Transverse colon (tissue), 4 donors: ENCODE results near the gene ANAPC2. TPM values are rescaled to one million over a fixed set of nuclear protein-coding genes. Genes with fewer than 3 reads are reported as not detected.
A peak's percentile ranks its signal among the peaks of the same experiment; 100 is the strongest.

Experiments used
- DNase-seq: peaks from one replicate; pipeline ENCODE4 v3.0.0-alpha.2; 2019
- H3K27ac ChIP-seq, 4 donors: fragments of 200-600 bp; sonication (generic); 2 replicates each; pipeline ENCODE4 v1.5.1; 2016 to 2018; ENCODE audit warnings: inconsistent platforms in 4 of 4
- H3K27me3 ChIP-seq: fragments of 200-600 bp; sonication (generic); 2 replicates; pipeline ENCODE4 v1.5.1; 2017; ENCODE audit warnings: inconsistent platforms
- H3K36me3 ChIP-seq, 4 donors: fragments of 200-600 bp; sonication (generic); 2 replicates each; pipeline ENCODE4 v1.5.1; 2017 to 2019; ENCODE audit warnings: inconsistent platforms in 4 of 4
- H3K4me1 ChIP-seq, 4 donors: fragments of 200-600 bp; sonication (generic); 2 replicates each; pipeline ENCODE4 v1.5.1; 2017 to 2020; ENCODE audit warnings: inconsistent platforms in 4 of 4
- H3K4me3 ChIP-seq, 4 donors: fragments of 200-600 bp; sonication (generic); 1 replicate in 1 of 4; 2 replicates in 3 of 4; pipeline versions ENCODE4 v1.5.1 to v1.6.1; 2017 to 2019; ENCODE audit warnings: inconsistent platforms in 4 of 4
- H3K9me3 ChIP-seq, 2 donors: fragments of 200-600 bp; sonication (generic); 2 replicates each; pipeline ENCODE4 v1.5.1; 2017 to 2019; ENCODE audit warnings: inconsistent platforms in 2 of 2
- CTCF ChIP-seq, 5 experiments: fragments of 200-600 bp in 3 of 5; fragments of 450-650 bp in 2 of 5; sonication (generic) in 3 of 5; IDR thresholded peaks; 1 replicate in 2 of 5; 2 replicates in 3 of 5; pipeline ENCODE4 v1.5.1; 2016 to 2017; ENCODE audit warnings: antibody characterized with exemption in 5 of 5, inconsistent platforms in 3 of 5, mild to moderate bottlenecking in 2 of 5, moderate library complexity in 1 of 5
- EP300 ChIP-seq: sonication (generic); formaldehyde crosslinking; IDR thresholded peaks from one replicate; pipeline ENCODE4 v1.6.1; 2017; ENCODE audit warnings: antibody characterized with exemption, low read depth
- POLR2A ChIP-seq: fragments of 450-650 bp; IDR thresholded peaks from one replicate; pipeline ENCODE4 v1.6.1; 2016; ENCODE audit warnings: antibody characterized with exemption, mild to moderate bottlenecking, moderate library complexity
- POLR2AphosphoS5 ChIP-seq, 3 donors: sonication (generic); formaldehyde crosslinking; IDR thresholded peaks; one replicate each; pipeline ENCODE4 v1.6.1; 2016; ENCODE audit warnings: antibody characterized with exemption in 3 of 3
- WGBS, 2 donors: methylation state at CpG; one replicate each; pipeline ENCODE4 v1.1.5; 2018; ENCODE audit warnings: low coverage in 1 of 2; 5-methylcytosine and 5-hydroxymethylcytosine counted together
- in situ Hi-C, 4 donors: fragments of 200-750 bp; cut with MboI; loops; one replicate each; pipeline versions ENCODE4 v1.15.0 to v1.15.1; 2017; ENCODE audit warnings: low sequenced_read_pairs in 3 of 4, low pct_ligation_motif_present in 1 of 4, low pct_unique_long_range_greater_than_20kb in 1 of 4
- intact Hi-C: fragments of 100-400 bp; cut with DNase I; formaldehyde crosslinking; loops from one replicate; pipeline ENCODE4 v1.15.1; 2023; ENCODE audit warnings: low total_unique reads
- total RNA-seq, 4 donors: library from RNA; depleted of rRNA; stranded (reverse); fragments of >200 nt; gene quantifications; one replicate each; pipeline ENCODE4 v1.1.0, GENCODE V29; 2016

Gene ANAPC2
- total RNA-seq, 4 donors from 2014 or later: 37.0 to 176 (median 70.3) TPM

DNA sequence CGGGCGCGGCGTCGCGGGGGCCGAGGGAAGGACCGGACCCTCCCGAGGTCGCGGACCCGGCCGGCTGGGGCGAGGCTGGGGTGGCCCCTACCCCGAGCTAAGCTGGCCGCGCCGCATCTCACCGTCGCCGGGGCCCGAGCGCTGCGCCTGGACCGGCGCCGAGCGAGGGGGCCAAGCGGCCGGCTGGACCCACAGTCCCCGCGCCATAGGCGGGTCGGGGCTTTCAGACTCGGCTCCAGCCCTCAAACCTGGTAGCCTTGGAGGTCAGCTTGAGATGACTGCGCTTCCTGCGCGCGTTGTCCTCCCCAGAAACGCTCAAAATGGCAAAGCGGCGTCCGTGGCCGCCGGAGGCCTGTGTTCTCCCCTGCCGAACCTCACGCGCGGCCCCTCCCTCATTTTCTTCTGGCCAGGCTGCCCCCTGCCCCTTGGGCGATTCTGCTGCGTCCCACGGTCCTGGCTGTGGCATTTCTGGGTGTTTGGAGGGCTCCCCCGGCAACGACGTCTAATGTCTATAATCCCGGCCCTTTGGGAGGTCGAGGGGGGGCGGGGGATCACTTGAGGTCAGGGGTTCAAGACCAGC is 58.1 kb downstream of the ANAPC2 start:
- H3K36me3 ChIP-seq: no peaks in the 10 kb centered on the region
- WGBS, 2 donors: 40% methylated on average over 12 of the region's 58 CpGs; no CpG with 5 or more reads in 1 of the 2 donors
- H3K9me3 ChIP-seq: no peaks in the 10 kb centered on the region
- peaks cover 37% of the 10 kb centered on the region for H3K27me3 ChIP-seq
- intact Hi-C loops: no loop called here
- DNase-seq: no peak
- H3K27ac ChIP-seq: peak overlapping the region; percentile 71 to 82 (median 75)
- H3K4me3 ChIP-seq: peak overlapping the region; percentile 57 to 82 (median 62)
- in situ Hi-C loops: no loop called here
- TF ChIP-seq EP300 (no peak), CTCF (IDR thresholded peaks at IDR 0.05) (no peak), POLR2A (no peak)
- peaks cover 10 to 35% (median 29%) of the 10 kb centered on the region in 4 donors for H3K4me1 ChIP-seq

DNA sequence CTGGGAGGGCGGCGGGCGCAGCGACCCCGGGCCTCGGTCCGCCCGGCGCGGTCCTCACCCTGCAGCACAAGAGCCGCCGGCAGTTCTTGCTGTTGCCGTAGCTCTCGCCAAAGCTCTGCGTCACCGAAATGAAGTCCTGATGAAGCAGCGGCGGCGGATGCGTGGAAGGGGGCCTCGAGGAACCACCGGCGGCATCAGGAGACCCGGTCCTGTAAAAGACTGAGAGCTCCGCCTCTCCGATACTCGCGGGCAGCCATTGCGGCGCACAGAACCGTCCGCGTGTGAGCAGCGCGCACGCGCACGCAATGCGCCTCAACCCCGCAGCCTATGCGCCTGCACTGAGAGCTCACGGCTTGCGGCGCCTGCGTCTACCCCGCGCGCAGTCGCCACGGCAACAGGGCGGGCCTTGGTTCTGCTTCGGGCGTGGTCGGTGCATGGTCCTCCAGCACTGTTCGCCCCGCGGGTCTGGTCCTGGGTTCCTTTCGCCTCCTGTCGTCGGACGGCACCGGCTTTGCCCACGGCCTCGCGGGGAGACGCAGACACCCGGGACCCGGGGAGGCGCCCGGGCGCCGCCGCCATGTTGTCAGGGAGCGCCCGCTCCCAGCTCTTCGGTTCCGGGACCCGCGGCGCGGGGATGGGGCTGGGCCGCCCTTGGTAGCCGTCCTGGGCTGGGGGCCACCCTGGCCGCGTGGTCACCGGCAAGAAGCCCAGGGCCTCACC is 58.7 kb downstream of the ANAPC2 start:
- H3K9me3 ChIP-seq: no peaks in the 10 kb centered on the region
- DNase-seq: peak; percentile 91
- WGBS, 2 donors: 2% methylated on average over 69 of the region's 86 CpGs; no CpG with 5 or more reads in 1 of the 2 donors
- in situ Hi-C loops: loop anchor here in 2 of 4 donors (10.0 kb wide), 2 partner anchors 95 to 105 kb away; partner anchors contain the start of genes CYSRT1 (in 1 of the 2), RNF208 (in 1 of the 2), RNF224 (in 1 of the 2) and SLC34A3 (in 1 of the 2)
- peaks cover 10 to 35% (median 29%) of the 10 kb centered on the region in 4 donors for H3K4me1 ChIP-seq
- intact Hi-C loops: loop anchor here (5.0 kb wide), 1 partner anchor 98 kb away; the partner anchor contains the start of genes CYSRT1 and RNF224
- H3K27ac ChIP-seq: peak overlapping the region; percentile 71 to 82 (median 75)
- peaks cover 31% of the 10 kb centered on the region for H3K27me3 ChIP-seq
- no peaks in the 10 kb centered on the region for H3K36me3 ChIP-seq
- H3K4me3 ChIP-seq: peak overlapping the region; percentile 57 to 82 (median 62)
- TF ChIP-seq POLR2A (peak; percentile 39), CTCF (IDR thresholded peaks at IDR 0.05) (peak in 1 of 5 experiments; percentile 15), POLR2AphosphoS5 (IDR thresholded peaks at IDR 0.05) (peak; percentile 63 to 77 (median 72)), EP300 (no peak)

GRCh38 chr9:137128862-137129455 is 59.4 kb downstream of the ANAPC2 start:
- Histone ChIP-seq H3K27me3 (peaks cover 25% of the 10 kb centered on the region), H3K4me3 (peak overlapping the region; percentile 57 to 82 (median 62)), H3K4me1 (peaks cover 10 to 35% (median 29%) of the 10 kb centered on the region in 4 donors), H3K36me3 (no peaks in the 10 kb centered on the region), H3K9me3 (no peaks in the 10 kb centered on the region), H3K27ac (peak overlapping the region; percentile 71 to 82 (median 75))
- DNase-seq: no peak
- TF ChIP-seq POLR2A (no peak), CTCF (IDR thresholded peaks at IDR 0.05) (no peak), EP300 (no peak), POLR2AphosphoS5 (IDR thresholded peaks at IDR 0.05) (no peak)
- in situ Hi-C loops: loop anchor here in 2 of 4 donors (10.0 kb wide), 2 partner anchors 96 to 106 kb away; partner anchors contain the start of genes CYSRT1 (in 1 of the 2), RNF208 (in 1 of the 2), RNF224 (in 1 of the 2) and SLC34A3 (in 1 of the 2)
- intact Hi-C loops: loop anchor here (5.0 kb wide), 1 partner anchor 98 kb away; the partner anchor contains the start of genes CYSRT1 and RNF224
- 24% methylated on average over 34 of the region's 37 CpGs; no CpG with 5 or more reads in 1 of the 2 donors for WGBS, 2 donors
